GM19043 (cell line): ENCODE results near the gene MATN4.

ENCODE experiments used
- ATAC-seq: cut with Tn5 transposase; IDR thresholded peaks from one replicate; pipeline ENCODE4 v1.9.1; 2021; ENCODE audit warnings: low read depth; ENCODE audit not compliant: unreplicated experiment

The MATN4 gene

GRCh38 chr20:45257161-45257560, 50.9 kb downstream of the MATN4 start:
- no peak for ATAC-seq

- no peak for ATAC-seq
Observed at GRCh38 chr20:45254383-45255262, 53.5 kb downstream of the MATN4 start, which contains the start of gene SLPI. Gene SLPI, minus strand, starts transcription at chr20:45254564. Its CDS starts 21 bp downstream, at chr20:45254543.

- no peak for ATAC-seq
Observed at GRCh38 chr20:45253261-45253660, 54.8 kb downstream of the MATN4 start.

- no peak for ATAC-seq
Observed at GRCh38 chr20:45251884-45252560, 56.1 kb downstream of the MATN4 start.

GRCh38 chr20:45248609-45249008, 59.5 kb downstream of the MATN4 start:
- ATAC-seq = no peak

DNA sequence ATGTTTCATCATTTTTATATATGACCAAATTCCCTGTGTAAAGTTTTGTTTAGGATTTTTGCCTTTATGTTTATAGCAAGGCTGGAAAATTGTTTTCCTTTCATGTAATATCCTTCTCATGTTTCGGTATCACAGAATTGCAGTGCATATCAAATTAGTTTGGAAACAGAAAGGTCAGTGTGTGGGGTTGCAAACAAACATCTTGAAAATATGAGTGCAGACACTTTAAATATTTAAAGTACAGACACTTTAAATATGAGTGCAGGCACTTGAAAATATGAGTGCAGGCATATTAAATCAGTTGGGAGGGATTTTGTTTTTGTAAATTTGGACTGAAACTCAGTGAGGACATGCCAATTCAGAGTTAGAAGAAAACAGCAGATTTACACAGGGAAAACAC, 60.2 kb downstream of the MATN4 start:
- ATAC-seq = no peak

DNA sequence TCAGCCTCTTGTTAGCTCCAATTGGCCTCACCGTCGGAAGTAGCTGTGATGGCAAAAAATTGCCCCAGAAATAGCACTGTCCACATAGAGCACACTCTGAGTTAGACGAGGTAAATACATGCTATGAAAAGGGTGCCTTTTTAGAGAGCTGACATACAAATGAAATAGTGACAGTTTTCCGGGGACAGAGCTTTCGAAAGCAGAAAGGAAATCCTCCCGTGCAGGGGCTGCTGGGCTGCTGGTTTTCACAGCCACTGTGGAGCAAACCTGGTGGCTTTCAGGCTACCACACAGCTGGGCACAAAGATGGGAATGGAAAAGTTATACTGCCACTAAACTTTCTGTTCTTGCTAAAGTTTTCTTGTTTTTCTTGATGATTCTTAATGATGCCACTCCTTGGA, 62.0 kb downstream of the MATN4 start:
- ATAC-seq = no peak
